ENCODE results near the gene CDH23. TPM values are rescaled to one million over a fixed set of nuclear protein-coding genes. Genes with fewer than 3 reads are reported as not detected.

CDH23 gene
- total RNA-seq, 4 donors from 2014 or later, result 7.1 to 56.2 (median 25.4) TPM

- H3K4me3 ChIP-seq, result no peak overlapping the region
- no peak for DNase-seq
- no peaks in the 10 kb centered on the region for H3K27me3 ChIP-seq
- H3K9me3 ChIP-seq, result no peaks in the 10 kb centered on the region
- H3K27ac ChIP-seq, result no peak overlapping the region
- intact Hi-C loops (cut with DNase I; ENCODE audit: low total_unique reads), result no loop called here
- no peak for TF ChIP-seq CTCF (IDR thresholded peaks at IDR 0.05)
- TF ChIP-seq POLR2A (IDR thresholded peaks at IDR 0.05), result no peak
- H3K36me3 ChIP-seq, result no peaks in the 10 kb centered on the region
- H3K4me1 ChIP-seq, result no peaks in the 10 kb centered on the region
Observed at GRCh38 chr10:71589617-71590551, 193.2 kb downstream of the CDH23 start.

- DNase-seq, result no peak
- H3K9me3 ChIP-seq, result no peaks in the 10 kb centered on the region
- TF ChIP-seq POLR2A (IDR thresholded peaks at IDR 0.05) (no peak), CTCF (IDR thresholded peaks at IDR 0.05) (no peak)
- no peak overlapping the region for H3K4me3 ChIP-seq
- intact Hi-C loops (cut with DNase I; ENCODE audit: low total_unique reads), result no loop called here
- no peaks in the 10 kb centered on the region for H3K36me3 ChIP-seq
- no peak overlapping the region for H3K27ac ChIP-seq
- H3K27me3 ChIP-seq, result no peaks in the 10 kb centered on the region
- H3K4me1 ChIP-seq, result no peaks in the 10 kb centered on the region
Observed at GRCh38 chr10:71590781-71591350, 194.1 kb downstream of the CDH23 start.

- Histone ChIP-seq H3K36me3 (no peaks in the 10 kb centered on the region), H3K27me3 (no peaks in the 10 kb centered on the region), H3K27ac (no peak overlapping the region), H3K9me3 (no peaks in the 10 kb centered on the region), H3K4me1 (peaks cover 0 to 8% of the 10 kb centered on the region in 2 donors), H3K4me3 (no peak overlapping the region)
- intact Hi-C loops (cut with DNase I; ENCODE audit: low total_unique reads), result no loop called here
- TF ChIP-seq CTCF (IDR thresholded peaks at IDR 0.05) (no peak), POLR2A (IDR thresholded peaks at IDR 0.05) (no peak)
- DNase-seq, result no peak
Observed at GRCh38 chr10:71594934-71595571, 198.3 kb downstream of the CDH23 start.

GRCh38 chr10:71595649-71596048 is 198.9 kb downstream of the CDH23 start:
- intact Hi-C loops (cut with DNase I; ENCODE audit: low total_unique reads), result no loop called here
- Histone ChIP-seq H3K27me3 (no peaks in the 10 kb centered on the region), H3K4me1 (peaks cover 0 to 8% of the 10 kb centered on the region in 2 donors), H3K9me3 (no peaks in the 10 kb centered on the region), H3K36me3 (no peaks in the 10 kb centered on the region), H3K4me3 (no peak overlapping the region), H3K27ac (no peak overlapping the region)
- TF ChIP-seq POLR2A (IDR thresholded peaks at IDR 0.05), result no peak
- TF ChIP-seq CTCF (IDR thresholded peaks at IDR 0.05), result no peak
- no peak for DNase-seq

- no peak for TF ChIP-seq CTCF (IDR thresholded peaks at IDR 0.05)
- TF ChIP-seq POLR2A (IDR thresholded peaks at IDR 0.05), result no peak
- no peaks in the 10 kb centered on the region for H3K36me3 ChIP-seq
- no peaks in the 10 kb centered on the region for H3K27me3 ChIP-seq
- no peaks in the 10 kb centered on the region for H3K9me3 ChIP-seq
- no peak overlapping the region for H3K4me3 ChIP-seq
- intact Hi-C loops (cut with DNase I; ENCODE audit: low total_unique reads), result no loop called here
- no peak for DNase-seq
- no peak overlapping the region for H3K27ac ChIP-seq
- peaks cover 0 to 8% of the 10 kb centered on the region in 2 donors for H3K4me1 ChIP-seq
Observed at GRCh38 chr10:71596127-71596526, 199.4 kb downstream of the CDH23 start.

All from uterus (tissue), 4 donors.